ENCODE measurements around the gene TBC1D5. TPM values are rescaled to one million over a fixed set of nuclear protein-coding genes. Genes with fewer than 3 reads are reported as not detected.

Gene TBC1D5
- total and polyA plus RNA-seq, 12 donors = 6.4 to 108 (median 70.7) TPM

- TF ChIP-seq CTCF (IDR thresholded peaks at IDR 0.05) = no peak
- TF ChIP-seq POLR2A (IDR thresholded peaks at IDR 0.05) = no peak
- 94 to 98% (median 96%) methylated on average over 2 of the region's 2 CpGs for WGBS, 4 donors
Observed at GRCh38 chr3:17422636-17423035, 319.8 kb downstream of the TBC1D5 start.

GRCh38 chr3:17420668-17421067 is 321.8 kb downstream of the TBC1D5 start:
- TF ChIP-seq POLR2A (IDR thresholded peaks at IDR 0.05) = no peak
- no peak for TF ChIP-seq CTCF (IDR thresholded peaks at IDR 0.05)
- Histone ChIP-seq H3K36me3 (replicated peaks in 1 of 2) (no peaks in the 10 kb centered on the region), H3K27ac (no peak overlapping the region), H3K27me3 (no peaks in the 10 kb centered on the region), H3K4me1 (replicated peaks in 1 of 2) (peaks cover 0 to 6% of the 10 kb centered on the region in 2 donors), H3K4me3 (no peak overlapping the region), H3K9me3 (replicated peaks in 1 of 3) (no peaks in the 10 kb centered on the region)
- DNase-seq = no peak
- WGBS, 4 donors = 96 to 97% (median 97%) methylated on average over 1 of the region's 1 CpG
- intact Hi-C loops (cut with DNase I) = no loop called here

More at GRCh38 chr3:17422636-17423035, 319.8 kb downstream of the TBC1D5 start:
- Histone ChIP-seq H3K4me1 (replicated peaks in 1 of 2) (peaks cover 0 to 6% of the 10 kb centered on the region in 2 donors), H3K36me3 (replicated peaks in 1 of 2) (no peaks in the 10 kb centered on the region), H3K27me3 (no peaks in the 10 kb centered on the region), H3K4me3 (no peak overlapping the region), H3K27ac (no peak overlapping the region), H3K9me3 (replicated peaks in 1 of 3) (no peaks in the 10 kb centered on the region)
- intact Hi-C loops (cut with DNase I) = no loop called here
- DNase-seq = no peak

GRCh38 chr3:17412950-17413530 is 329.4 kb downstream of the TBC1D5 start:
- H3K4me3 ChIP-seq = no peak overlapping the region
- peak in 3 of 7 donors; percentile 17 to 23 (median 19) for DNase-seq
- no peaks in the 10 kb centered on the region for H3K36me3 ChIP-seq (replicated peaks in 1 of 2)
- no peaks in the 10 kb centered on the region for H3K27me3 ChIP-seq
- intact Hi-C loops (cut with DNase I) = loop anchor here in 1 of 2 donors (5.0 kb wide), 1 partner anchor 811 kb away; no protein-coding TSS in a partner anchor
- H3K27ac ChIP-seq = no peak overlapping the region
- peak; percentile 70 to 83 (median 79) for TF ChIP-seq CTCF (IDR thresholded peaks at IDR 0.05)
- TF ChIP-seq POLR2A (IDR thresholded peaks at IDR 0.05) = no peak
- H3K9me3 ChIP-seq (replicated peaks in 1 of 3) = no peaks in the 10 kb centered on the region
- H3K4me1 ChIP-seq (replicated peaks in 1 of 2) = no peaks in the 10 kb centered on the region

GRCh38 chr3:17411157-17411877 is 331.1 kb downstream of the TBC1D5 start:
- TF ChIP-seq POLR2A (IDR thresholded peaks at IDR 0.05) (no peak), CTCF (IDR thresholded peaks at IDR 0.05) (no peak)
- no peaks in the 10 kb centered on the region for H3K4me1 ChIP-seq (replicated peaks in 1 of 2)
- H3K27me3 ChIP-seq = no peaks in the 10 kb centered on the region
- H3K27ac ChIP-seq = no peak overlapping the region
- no peak for DNase-seq
- intact Hi-C loops (cut with DNase I) = loop anchor here in 1 of 2 donors (5.0 kb wide), 1 partner anchor 809 kb away; no protein-coding TSS in a partner anchor
- 94 to 98% (median 97%) methylated on average over 3 of the region's 3 CpGs for WGBS, 4 donors
- no peak overlapping the region for H3K4me3 ChIP-seq
- no peaks in the 10 kb centered on the region for H3K36me3 ChIP-seq (replicated peaks in 1 of 2)
- no peaks in the 10 kb centered on the region for H3K9me3 ChIP-seq (replicated peaks in 1 of 3)
